A549 (cell line): Measurements from ENCODE around the gene BDNF. TPM values are rescaled to one million over a fixed set of nuclear protein-coding genes. Genes with fewer than 3 reads are reported as not detected.

ENCODE experiments used
- ATAC-seq, 2 experiments: fragments of 200-7000 bp in 1 of 2; fragments of >200 bp in 1 of 2; cut with Nextera tagmentation in 1 of 2; cut with Tn5 transposase in 1 of 2; 3 replicates each; pipeline versions ENCODE4 v1.8.0 to v1.9.1; 2018 to 2020; ENCODE audit warnings: mild to moderate bottlenecking in 1 of 2, moderate library complexity in 1 of 2
- CTCF ChIA-PET: fragments of 300-600 bp; sonication (Branson Sonifier 250); formaldehyde crosslinking; extraction: SDS; loops from one replicate; lab custom pipeline; 2021; ENCODE audit warnings: antibody characterized with exemption, inconsistent platforms; lab: Yijun Ruan, JAX
- POLR2A ChIA-PET: fragments of 350-600 bp; formaldehyde crosslinking; extraction: SDS; loops from one replicate; lab custom pipeline; 2021; ENCODE audit warnings: antibody characterized with exemption, inconsistent platforms; lab: Yijun Ruan, JAX
- DNase-seq, 2 experiments: peaks; one replicate each; pipeline versions ENCODE4 v3.0.0 to v3.0.0-alpha.2; 2011 to 2016; ENCODE audit warnings: low read depth in 1 of 2, low spot score in 1 of 2
- FAIRE-seq: peaks from 2 replicates; lab custom pipeline; 2011; peaks lifted over from hg19 to GRCh38; lab: Jason Lieb, UNC
- H3K27ac ChIP-seq, 2 experiments: fragments of >200 bp; sonication (Bioruptor Twin); formaldehyde crosslinking; 3 replicates each; pipeline ENCODE4 v1.5.1; 2016 to 2017
- H3K4me1 ChIP-seq: fragments of >200 bp; sonication (Bioruptor Twin); formaldehyde crosslinking; 3 replicates; pipeline ENCODE4 v1.6.1; 2016
- H3K4me2 ChIP-seq: fragments of >200 bp; sonication (Bioruptor Twin); formaldehyde crosslinking; 3 replicates; pipeline ENCODE4 v1.6.1; 2016
- H3K4me3 ChIP-seq: fragments of >200 bp; sonication (Bioruptor Twin); formaldehyde crosslinking; 3 replicates; pipeline ENCODE4 v1.5.1; 2016
- H3K9me3 ChIP-seq: fragments of >200 bp; sonication (Bioruptor Twin); formaldehyde crosslinking; 3 replicates; pipeline ENCODE4 v1.6.1; 2016
- BHLHE40 ChIP-seq: IDR thresholded peaks from 2 replicates; pipeline ENCODE4 v1.6.1; 2012; ENCODE audit warnings: low read depth, low read length, inconsistent platforms
- CHD4 ChIP-seq: fragments of 200-600 bp; sonication (generic); IDR thresholded peaks from 2 replicates; pipeline ENCODE4 v1.6.1; 2016; ENCODE audit warnings: antibody characterized with exemption, mild to moderate bottlenecking, borderline replicate concordance
- ESRRA ChIP-seq: fragments of 150-350 bp; IDR thresholded peaks from 2 replicates; pipeline ENCODE4 v1.6.1; 2014; ENCODE audit warnings: mild to moderate bottlenecking, low read length, borderline replicate concordance
- FOSB ChIP-seq: fragments of 250-450 bp; sonication (Bioruptor Pico); IDR thresholded peaks from 2 replicates; pipeline ENCODE4 v1.5.0; 2020; ENCODE audit warnings: mild to moderate bottlenecking, moderate library complexity
- FOSL2 ChIP-seq, 2 experiments: fragments of 450-650 bp in 1 of 2; fragments of >200 bp in 1 of 2; sonication (Bioruptor Twin) in 1 of 2; formaldehyde crosslinking; IDR thresholded peaks; 2 replicates each; pipeline versions ENCODE4 v1.5.0 to v1.6.1; 2016 to 2020; ENCODE audit warnings: mild to moderate bottlenecking in 1 of 2, moderate library complexity in 1 of 2
- FOXS1 ChIP-seq: fragments of 250-450 bp; sonication (Bioruptor Pico); IDR thresholded peaks from 2 replicates; pipeline ENCODE4 v1.5.0; 2020; ENCODE audit warnings: mild to moderate bottlenecking, moderate library complexity
- HDAC2 ChIP-seq: fragments of 200-600 bp; sonication (generic); IDR thresholded peaks from 2 replicates; pipeline ENCODE4 v1.6.1; 2016
- NPAS2 ChIP-seq: fragments of 250-450 bp; sonication (Bioruptor Pico); IDR thresholded peaks from 2 replicates; pipeline ENCODE4 v1.8.0; 2022; ENCODE audit warnings: mild to moderate bottlenecking, moderate library complexity, borderline replicate concordance
- PHF8 ChIP-seq: fragments of 200-600 bp; sonication (generic); IDR thresholded peaks from 2 replicates; pipeline ENCODE4 v1.6.1; 2016; ENCODE audit warnings: low read depth, mild to moderate bottlenecking, antibody characterized with exemption, moderate library complexity, borderline replicate concordance
- POLR2AphosphoS2 ChIP-seq: conservative IDR thresholded peaks from 2 replicates; pipeline ENCODE4 v1.6.1; 2012; ENCODE audit warnings: low read length, improper control_type of control experiment, inconsistent platforms
- RCOR1 ChIP-seq: fragments of 150-350 bp; IDR thresholded peaks from 2 replicates; pipeline ENCODE4 v1.6.1; 2014; ENCODE audit warnings: antibody characterized with exemption, low read length, low read depth
- RFX5 ChIP-seq: fragments of 450-650 bp; IDR thresholded peaks from 2 replicates; pipeline ENCODE4 v1.7.1; 2014; ENCODE audit warnings: antibody characterized with exemption, mild to moderate bottlenecking, moderate library complexity
- SREBF2 ChIP-seq: fragments of 450-650 bp; IDR thresholded peaks from 2 replicates; pipeline ENCODE4 v1.6.1; 2014; ENCODE audit warnings: mild to moderate bottlenecking, moderate library complexity
- TFCP2L1 ChIP-seq: fragments of 250-450 bp; sonication (Bioruptor Pico); IDR thresholded peaks from 2 replicates; pipeline ENCODE4 v1.5.0; 2021; ENCODE audit warnings: mild to moderate bottlenecking
- TP53 ChIP-seq: fragments of 250-450 bp; sonication (Bioruptor Pico); IDR thresholded peaks from 2 replicates; pipeline ENCODE4 v1.5.0; 2021; ENCODE audit warnings: mild to moderate bottlenecking, moderate library complexity
- ZFP36 ChIP-seq: fragments of 450-650 bp; IDR thresholded peaks from 2 replicates; pipeline ENCODE4 v1.6.1; 2014; ENCODE audit warnings: borderline replicate concordance; ENCODE audit not compliant: partially characterized antibody
- ZSCAN20 ChIP-seq: fragments of 250-450 bp; sonication (Bioruptor Pico); IDR thresholded peaks from 2 replicates; pipeline ENCODE4 v1.8.0; 2022; ENCODE audit warnings: mild to moderate bottlenecking, moderate library complexity
- WGBS: methylation state at CpG from one replicate; pipeline ENCODE4 v1.1.6; 2017; ENCODE audit errors: missing lambda C conversion rate; 5-methylcytosine and 5-hydroxymethylcytosine counted together
- polyA plus RNA-seq, 4 experiments: library from polyadenylated mRNA; depleted of rRNA in 3 of 4; stranded (reverse); fragments of >200 nt; fragmentation: RNase III in 1 of 4; extraction: RNeasy Plus Mini Kit Qiagen cat#74134 plus additional on column Dnase treatment in 1 of 4; gene quantifications; 2 replicates in 3 of 4; 3 replicates in 1 of 4; pipeline ENCODE4 v1.2.3, GENCODE V29; 2011 to 2017
- TF ChIP-seq, protein P1 (sequence below): IDR thresholded peaks from 2 replicates; pipeline ENCODE4 v1.6.1; 2012
- TF ChIP-seq, protein P2 (sequence below): fragments of 200-600 bp; sonication (generic); IDR thresholded peaks from 2 replicates; pipeline ENCODE4 v1.6.1; 2016; ENCODE audit warnings: antibody characterized with exemption, mild to moderate bottlenecking, moderate library complexity
- TF ChIP-seq, protein P3 (sequence below): fragments of >200 bp; sonication (Bioruptor Twin); formaldehyde crosslinking; IDR thresholded peaks from 2 replicates; pipeline ENCODE4 v1.6.1; 2016

The BDNF gene
- polyA plus RNA-seq, 2 of the 4 experiments (the other 2 are of a cell fraction), result 16.4 to 33.7 TPM

DNA sequence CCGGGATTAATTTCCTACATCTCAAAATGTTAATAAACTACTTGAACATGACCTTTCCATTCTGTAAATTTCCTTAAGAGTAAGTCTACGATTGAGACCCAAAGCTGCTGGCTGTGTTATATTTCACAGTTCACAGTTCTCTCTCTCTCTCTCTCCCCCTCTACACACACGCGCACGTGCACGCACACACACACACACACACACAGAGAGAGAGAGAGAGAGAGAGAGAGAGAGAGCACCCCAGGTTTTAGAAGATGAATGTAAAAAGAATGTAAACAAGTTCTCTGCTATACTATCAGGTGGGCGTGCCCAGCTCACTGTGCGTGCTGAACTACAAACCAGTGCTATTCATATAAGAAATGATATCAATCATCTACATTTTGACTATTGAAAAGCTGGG lies 3.3 kb downstream of the BDNF start:
- ChIA-PET CTCF (interaction anchor here (0.7 to 1.1 kb wide), 2 partner anchors 412 to 436 kb away, joined by 3 read pairs; no protein-coding TSS in a partner anchor), POLR2A (interaction anchor here (1.9 kb wide), 1 partner anchor 22 kb away, joined by 5 read pairs; no protein-coding TSS in a partner anchor)
- H3K4me2 ChIP-seq, result peak overlapping the region; percentile 85
- no peak for DNase-seq
- TF ChIP-seq HDAC2 (no peak), NPAS2 (CRISPR knock-in tag) (0 out of 2 replicates have a peak, but pooled peaks have one; percentile 29), BHLHE40 (peak; percentile 46; the same call in 1 of the 2 replicates)
- TF ChIP-seq, protein P1, sequence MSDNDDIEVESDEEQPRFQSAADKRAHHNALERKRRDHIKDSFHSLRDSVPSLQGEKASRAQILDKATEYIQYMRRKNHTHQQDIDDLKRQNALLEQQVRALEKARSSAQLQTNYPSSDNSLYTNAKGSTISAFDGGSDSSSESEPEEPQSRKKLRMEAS, result peak; percentile 70
- H3K4me1 ChIP-seq, result peaks cover 40% of the 10 kb centered on the region
- no peaks in the 10 kb centered on the region for H3K9me3 ChIP-seq
- no peak for ATAC-seq
- 7% methylated on average over 8 of the region's 8 CpGs for WGBS
- peak overlapping the region; percentile 78 for H3K4me3 ChIP-seq
- H3K27ac ChIP-seq, result peak overlapping the region; percentile 77 to 90
- FAIRE-seq, result no peak

DNA sequence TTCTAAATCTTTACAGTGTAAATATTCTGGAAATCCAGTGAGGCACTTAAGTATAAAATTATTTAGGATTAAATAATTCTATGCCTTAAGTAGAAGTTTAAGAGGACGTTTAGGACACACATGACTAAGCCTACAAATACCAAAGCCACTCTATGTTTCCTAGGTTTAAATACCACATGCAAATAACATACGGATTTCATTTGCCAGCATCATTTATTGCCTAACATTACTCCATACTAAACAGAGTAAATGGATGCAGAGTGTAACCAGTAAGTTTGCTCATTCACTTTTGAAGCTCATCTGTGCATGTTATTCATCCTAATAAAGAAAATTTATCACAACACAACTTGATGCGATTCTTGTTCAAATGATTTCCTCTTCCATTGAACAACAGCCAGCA lies 4.1 kb downstream of the BDNF start:
- ChIA-PET POLR2A (interaction anchor here (1.2 to 1.9 kb wide), 2 partner anchors 22 to 23 kb away, joined by 5 to 6 read pairs; no protein-coding TSS in a partner anchor), CTCF (interaction anchor here (1.1 to 1.4 kb wide), 7 partner anchors 23 to 1638 kb away, joined by 3 to 7 read pairs (median 4); no protein-coding TSS in a partner anchor)
- Histone ChIP-seq H3K4me3 (peak overlapping the region; percentile 78; the same call in 1 of the 3 replicates), H3K4me2 (peak overlapping the region; percentile 85), H3K27ac (peak overlapping the region; percentile 77 to 90), H3K9me3 (no peaks in the 10 kb centered on the region), H3K4me1 (peaks cover 37% of the 10 kb centered on the region)
- 43% methylated on average over 3 of the region's 3 CpGs for WGBS
- no peak for ATAC-seq
- no peak for DNase-seq
- no peak for FAIRE-seq
- TF ChIP-seq TFCP2L1 (CRISPR knock-in tag) (no peak), CHD4 (no peak), ZFP36 (no peak), TP53 (no peak), RCOR1 (no peak), ESRRA (no peak), FOSL2 (IDR thresholded peaks at IDR 0.05) (no peak), FOSL2 (CRISPR knock-in tag; IDR thresholded peaks at IDR 0.05) (no peak), RFX5 (no peak), FOXS1 (no peak), POLR2AphosphoS2 (no peak), ZSCAN20 (no peak), BHLHE40 (no peak), PHF8 (no peak), SREBF2 (no peak), FOSB (CRISPR knock-in tag) (no peak)
- TF ChIP-seq, protein P2, sequence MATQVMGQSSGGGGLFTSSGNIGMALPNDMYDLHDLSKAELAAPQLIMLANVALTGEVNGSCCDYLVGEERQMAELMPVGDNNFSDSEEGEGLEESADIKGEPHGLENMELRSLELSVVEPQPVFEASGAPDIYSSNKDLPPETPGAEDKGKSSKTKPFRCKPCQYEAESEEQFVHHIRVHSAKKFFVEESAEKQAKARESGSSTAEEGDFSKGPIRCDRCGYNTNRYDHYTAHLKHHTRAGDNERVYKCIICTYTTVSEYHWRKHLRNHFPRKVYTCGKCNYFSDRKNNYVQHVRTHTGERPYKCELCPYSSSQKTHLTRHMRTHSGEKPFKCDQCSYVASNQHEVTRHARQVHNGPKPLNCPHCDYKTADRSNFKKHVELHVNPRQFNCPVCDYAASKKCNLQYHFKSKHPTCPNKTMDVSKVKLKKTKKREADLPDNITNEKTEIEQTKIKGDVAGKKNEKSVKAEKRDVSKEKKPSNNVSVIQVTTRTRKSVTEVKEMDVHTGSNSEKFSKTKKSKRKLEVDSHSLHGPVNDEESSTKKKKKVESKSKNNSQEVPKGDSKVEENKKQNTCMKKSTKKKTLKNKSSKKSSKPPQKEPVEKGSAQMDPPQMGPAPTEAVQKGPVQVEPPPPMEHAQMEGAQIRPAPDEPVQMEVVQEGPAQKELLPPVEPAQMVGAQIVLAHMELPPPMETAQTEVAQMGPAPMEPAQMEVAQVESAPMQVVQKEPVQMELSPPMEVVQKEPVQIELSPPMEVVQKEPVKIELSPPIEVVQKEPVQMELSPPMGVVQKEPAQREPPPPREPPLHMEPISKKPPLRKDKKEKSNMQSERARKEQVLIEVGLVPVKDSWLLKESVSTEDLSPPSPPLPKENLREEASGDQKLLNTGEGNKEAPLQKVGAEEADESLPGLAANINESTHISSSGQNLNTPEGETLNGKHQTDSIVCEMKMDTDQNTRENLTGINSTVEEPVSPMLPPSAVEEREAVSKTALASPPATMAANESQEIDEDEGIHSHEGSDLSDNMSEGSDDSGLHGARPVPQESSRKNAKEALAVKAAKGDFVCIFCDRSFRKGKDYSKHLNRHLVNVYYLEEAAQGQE, result no peak
- TF ChIP-seq, protein P3, sequence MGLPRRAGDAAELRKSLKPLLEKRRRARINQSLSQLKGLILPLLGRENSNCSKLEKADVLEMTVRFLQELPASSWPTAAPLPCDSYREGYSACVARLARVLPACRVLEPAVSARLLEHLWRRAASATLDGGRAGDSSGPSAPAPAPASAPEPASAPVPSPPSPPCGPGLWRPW, result no peak
